H9 (cell line): ENCODE data around the gene OXCT1. TPM values are rescaled to one million over a fixed set of nuclear protein-coding genes. Genes with fewer than 3 reads are reported as not detected.

Source experiments
- DNase-seq: peaks from one replicate; pipeline ENCODE4 v3.0.0-alpha.2; 2017
- H2AFZ ChIP-seq: one replicate; pipeline ENCODE4 v1.6.1; 2013; ENCODE audit warnings: mild to moderate bottlenecking, low read length, control low read depth, moderate library complexity
- H2AK5ac ChIP-seq: 2 replicates; pipeline ENCODE4 v1.6.1; 2013; ENCODE audit warnings: low read length, control low read depth, mixed read lengths; ENCODE audit not compliant: insufficient read length
- H2BK120ac ChIP-seq: one replicate; pipeline ENCODE4 v1.6.1; 2013; ENCODE audit warnings: low read depth, mild to moderate bottlenecking, low read length, control low read depth, inconsistent platforms; ENCODE audit not compliant: poor library complexity, severe bottlenecking
- H2BK12ac ChIP-seq: 2 replicates; pipeline ENCODE4 v1.6.1; 2013; ENCODE audit warnings: low read length, control low read depth, mixed read lengths, low read depth; ENCODE audit not compliant: insufficient read length
- H2BK15ac ChIP-seq: 2 replicates; pipeline ENCODE4 v1.6.1; 2013; ENCODE audit warnings: low read depth, low read length, control low read depth
- H2BK20ac ChIP-seq: one replicate; pipeline ENCODE4 v1.6.1; 2013; ENCODE audit warnings: low read depth, mild to moderate bottlenecking, low read length, control low read depth, inconsistent platforms; ENCODE audit not compliant: poor library complexity, severe bottlenecking
- H2BK5ac ChIP-seq: 2 replicates; pipeline ENCODE4 v1.6.1; 2013; ENCODE audit warnings: low read length, control low read depth, mixed read lengths; ENCODE audit not compliant: insufficient read length
- H3K14ac ChIP-seq: 2 replicates; pipeline ENCODE4 v1.6.1; 2013; ENCODE audit warnings: low read length, control low read depth; ENCODE audit not compliant: insufficient read depth
- H3K18ac ChIP-seq: 2 replicates; pipeline ENCODE4 v1.6.1; 2013; ENCODE audit warnings: low read depth, mild to moderate bottlenecking, mixed read lengths, low read length, control low read depth; ENCODE audit not compliant: insufficient read length
- H3K23ac ChIP-seq: 2 replicates; pipeline ENCODE4 v1.6.1; 2013; ENCODE audit warnings: low read length, control low read depth, mixed read lengths, low read depth; ENCODE audit not compliant: insufficient read length
- H3K23me2 ChIP-seq: 2 replicates; pipeline ENCODE4 v1.6.1; 2013; ENCODE audit warnings: low read depth, mild to moderate bottlenecking, mixed read lengths, low read length, control low read depth; ENCODE audit not compliant: insufficient read length, poor library complexity, severe bottlenecking
- H3K27ac ChIP-seq: 2 replicates; pipeline ENCODE4 v1.5.1; 2013; ENCODE audit warnings: low read length, control low read depth, mixed read lengths, low read depth; ENCODE audit not compliant: insufficient read length
- H3K27me3 ChIP-seq: 2 replicates; pipeline ENCODE4 v1.6.1; 2013; ENCODE audit warnings: low read length, control low read depth, inconsistent platforms; ENCODE audit not compliant: insufficient read depth
- H3K4ac ChIP-seq: 2 replicates; pipeline ENCODE4 v1.6.1; 2013; ENCODE audit warnings: low read depth, mild to moderate bottlenecking, control low read depth, inconsistent platforms, low read length, moderate library complexity
- H3K4me1 ChIP-seq: 2 replicates; pipeline ENCODE4 v1.6.1; 2013; ENCODE audit warnings: low read length, control low read depth, inconsistent platforms; ENCODE audit not compliant: insufficient read depth
- H3K4me2 ChIP-seq: 2 replicates; pipeline ENCODE4 v1.6.1; 2013; ENCODE audit warnings: low read length, control low read depth, mixed read lengths; ENCODE audit not compliant: insufficient read length, insufficient read depth
- H3K56ac ChIP-seq: 2 replicates; pipeline ENCODE4 v1.6.1; 2013; ENCODE audit warnings: low read depth, mild to moderate bottlenecking, mixed read lengths, low read length, control low read depth; ENCODE audit not compliant: insufficient read length
- H3K79me1 ChIP-seq: 2 replicates; pipeline ENCODE4 v1.6.1; 2013; ENCODE audit warnings: low read depth, mild to moderate bottlenecking, moderate library complexity, low read length, control low read depth, inconsistent platforms; ENCODE audit not compliant: insufficient read depth, poor library complexity, severe bottlenecking
- H3K79me2 ChIP-seq: 2 replicates; pipeline ENCODE4 v1.6.1; 2013; ENCODE audit warnings: low read length, control low read depth, inconsistent platforms; ENCODE audit not compliant: insufficient read depth
- H3K9ac ChIP-seq: 2 replicates; pipeline ENCODE4 v1.6.1; 2013; ENCODE audit warnings: low read length, control low read depth, mixed read lengths; ENCODE audit not compliant: insufficient read length; ENCODE audit errors: extremely low read depth
- H3K9me3 ChIP-seq: one replicate; pipeline ENCODE4 v1.6.1; 2013; ENCODE audit warnings: low read depth, low read length, inconsistent platforms; ENCODE audit not compliant: control insufficient read depth
- H3T11ph ChIP-seq: one replicate; pipeline ENCODE4 v1.6.1; 2013; ENCODE audit warnings: mild to moderate bottlenecking, low read length, control low read depth, inconsistent platforms
- H4K20me1 ChIP-seq: one replicate; pipeline ENCODE4 v1.6.1; 2013; ENCODE audit not compliant: control insufficient read depth, insufficient read length, insufficient read depth
- H4K5ac ChIP-seq: 2 replicates; pipeline ENCODE4 v1.6.1; 2013; ENCODE audit warnings: low read depth, mild to moderate bottlenecking, mixed read lengths, low read length, control low read depth; ENCODE audit not compliant: insufficient read length
- H4K8ac ChIP-seq: replicated peaks from 2 replicates; pipeline ENCODE4 v1.6.1; 2013; ENCODE audit warnings: low read length, control low read depth, mixed read lengths, low read depth; ENCODE audit not compliant: insufficient read length
- H4K91ac ChIP-seq: 2 replicates; pipeline ENCODE4 v1.6.1; 2013; ENCODE audit warnings: low read depth, mild to moderate bottlenecking, moderate library complexity, mixed read lengths, low read length, control low read depth; ENCODE audit not compliant: insufficient read length
- H3K27ac Mint-ChIP-seq, 3 experiments: 2 replicates in 2 of 3; 3 replicates in 1 of 3; pipeline ENCODE4 v1.8.0; 2020 to 2021; ENCODE audit warnings: mixed read lengths in 3 of 3, mild to moderate bottlenecking in 1 of 3, moderate library complexity in 1 of 3
- H3K27me3 Mint-ChIP-seq: 2 replicates; pipeline ENCODE4 v1.8.0; 2021; ENCODE audit warnings: low read depth, mild to moderate bottlenecking, moderate library complexity, mixed read lengths
- H3K36me3 Mint-ChIP-seq, 3 experiments: 2 replicates in 2 of 3; 3 replicates in 1 of 3; pipeline ENCODE4 v1.8.0; 2020 to 2021; ENCODE audit warnings: low read depth in 3 of 3, mixed read lengths in 3 of 3; ENCODE audit not compliant: insufficient read depth in 1 of 3
- H3K4me1 Mint-ChIP-seq, 2 experiments: 2 replicates each; pipeline ENCODE4 v1.8.0; 2020; ENCODE audit warnings: mixed read lengths in 2 of 2
- H3K4me3 Mint-ChIP-seq, 2 experiments: 2 replicates in 1 of 2; 3 replicates in 1 of 2; pipeline ENCODE4 v1.8.0; 2020 to 2021; ENCODE audit warnings: mild to moderate bottlenecking in 2 of 2, mixed read lengths in 2 of 2, moderate library complexity in 1 of 2
- H3K9me3 Mint-ChIP-seq, 2 experiments: 2 replicates in 1 of 2; 3 replicates in 1 of 2; pipeline ENCODE4 v1.8.0; 2020; ENCODE audit warnings: mild to moderate bottlenecking in 2 of 2, mixed read lengths in 2 of 2, moderate library complexity in 1 of 2
- CTCF ChIP-seq: fragments of 200-600 bp; sonication (generic); conservative IDR thresholded peaks from 3 replicates; pipeline ENCODE4 v1.8.0; 2021; ENCODE audit warnings: antibody characterized with exemption, mild to moderate bottlenecking
- WGBS: extraction: QIAGEN DNeasy Blood & Tissue Kit; methylation state at CpG from one replicate; pipeline ENCODE4 v1.1.7; 2013; ENCODE audit warnings: missing lambda C conversion rate, low lambda C conversion rate, mixed read lengths; ENCODE audit not compliant: insufficient read length; ENCODE audit errors: extremely low coverage; 5-methylcytosine and 5-hydroxymethylcytosine counted together
- total RNA-seq: library from RNA; stranded (reverse); gene quantifications from 2 replicates; pipeline ENCODE4 v1.2.1, GENCODE V29; 2021

Gene OXCT1
- total RNA-seq, 1 experiment from 2014 or later = 25.6 TPM

GRCh38 chr5:41908374-41909079, 38.3 kb upstream of the OXCT1 start:
- Histone ChIP-seq H3T11ph (no peak overlapping the region), H4K5ac (no peak overlapping the region), H3K18ac (no peak overlapping the region), H2BK15ac (no peak overlapping the region), H3K27ac (no peak overlapping the region), H3K56ac (no peak overlapping the region), H2AFZ (no peak overlapping the region), H3K4ac (no peak overlapping the region), H2AK5ac (no peak overlapping the region), H3K14ac (no peak overlapping the region), H3K9me3 (no peaks in the 10 kb centered on the region), H4K91ac (no peak overlapping the region), H2BK12ac (no peak overlapping the region), H2BK5ac (no peak overlapping the region), H2BK120ac (no peak overlapping the region), H4K8ac (no peak overlapping the region), H3K79me1 (peaks cover 7% of the 10 kb centered on the region), H3K23me2 (peaks cover 8% of the 10 kb centered on the region), H3K4me2 (no peak overlapping the region), H3K79me2 (peaks cover 8% of the 10 kb centered on the region; the same call in 1 of the 2 replicates), H3K23ac (no peak overlapping the region), H3K9ac (no peak overlapping the region), H3K27me3 (no peaks in the 10 kb centered on the region), H3K4me1 (no peaks in the 10 kb centered on the region), H2BK20ac (no peak overlapping the region), H4K20me1 (no peaks in the 10 kb centered on the region)
- WGBS = no CpG with 5 or more reads among the region's 4 CpGs
- Mint-ChIP-seq H3K27me3 (no peaks in the 10 kb centered on the region; the same call in none of the 2 replicates), H3K4me1 (peaks cover 6 to 8% of the 10 kb centered on the region in 2 experiments), H3K9me3 (no peaks in the 10 kb centered on the region), H3K36me3 (peaks cover 12 to 55% (median 43%) of the 10 kb centered on the region in 3 experiments), H3K4me3 (no peak overlapping the region), H3K27ac (no peak overlapping the region)
- no peak for TF ChIP-seq CTCF
- no peak for DNase-seq
